GM19238 (cell line): ENCODE data around the gene RREB1.
A peak's percentile ranks its signal among the peaks of the same experiment; 100 is the strongest.

Source experiments
- DNase-seq: peaks from one replicate; pipeline ENCODE4 v3.0.0; 2011; ENCODE audit warnings: low spot score; ENCODE audit not compliant: insufficient read length

Gene RREB1

GRCh38 chr6:7107578-7108195 lies at the start of gene RREB1:
Gene RREB1 (plus strand): TSS chr6:7107961. CDS start chr6:7181912, 73,951 bp downstream.
- DNase-seq: peak; percentile 84

GRCh38 chr6:7058250-7058923 lies 49.4 kb upstream of the RREB1 start:
- no peak for DNase-seq

GRCh38 chr6:7060769-7061516 lies 46.8 kb upstream of the RREB1 start:
- no peak for DNase-seq

- DNase-seq: no peak
Measured at GRCh38 chr6:7062451-7063162, 45.2 kb upstream of the RREB1 start.

GRCh38 chr6:7067305-7067704 lies 40.5 kb upstream of the RREB1 start:
- DNase-seq: no peak

GRCh38 chr6:7071405-7071804 lies 36.4 kb upstream of the RREB1 start:
- no peak for DNase-seq

GRCh38 chr6:7073082-7073820 lies 34.5 kb upstream of the RREB1 start:
- no peak for DNase-seq

- DNase-seq: peak; percentile 72
Measured at GRCh38 chr6:7073821-7074525, 33.8 kb upstream of the RREB1 start.

- DNase-seq: no peak
Measured at GRCh38 chr6:7074870-7075269, 32.9 kb upstream of the RREB1 start.

GRCh38 chr6:7075341-7076000 lies 32.3 kb upstream of the RREB1 start:
- DNase-seq: no peak

GRCh38 chr6:7077856-7078255 lies 29.9 kb upstream of the RREB1 start:
- no peak for DNase-seq

GRCh38 chr6:7078856-7079255 lies 28.9 kb upstream of the RREB1 start:
- no peak for DNase-seq

GRCh38 chr6:7080311-7080710 lies 27.4 kb upstream of the RREB1 start:
- DNase-seq: no peak

GRCh38 chr6:7085911-7086310 lies 21.9 kb upstream of the RREB1 start:
- no peak for DNase-seq

GRCh38 chr6:7086488-7086887 lies 21.3 kb upstream of the RREB1 start:
- peak; percentile 27 for DNase-seq

GRCh38 chr6:7087066-7087465 lies 20.7 kb upstream of the RREB1 start:
- no peak for DNase-seq

- DNase-seq: no peak
Measured at GRCh38 chr6:7087491-7087979, 20.2 kb upstream of the RREB1 start.

- DNase-seq: no peak
Measured at GRCh38 chr6:7088076-7088742, 19.6 kb upstream of the RREB1 start.

GRCh38 chr6:7098993-7099392 lies 8.8 kb upstream of the RREB1 start:
- no peak for DNase-seq
